SK-N-SH treated with all-trans-retinoic acid at 6 μM for 48 hours (cell line): Measurements from ENCODE around the gene ID3.

ENCODE experiments used
- ATAC-seq: fragments of 200-7000 bp; cut with Tn5 transposase; 3 replicates; pipeline ENCODE4 v1.9.1; 2020; ENCODE audit warnings: mild to moderate bottlenecking, moderate library complexity
- ARNTL ChIP-seq: fragments of 450-650 bp; formaldehyde crosslinking; IDR thresholded peaks from 2 replicates; pipeline ENCODE4 v1.5.0; 2020; ENCODE audit warnings: low read depth, mild to moderate bottlenecking, moderate library complexity, borderline replicate concordance
- BACH2 ChIP-seq: fragments of 250-450 bp; sonication (Bioruptor Pico); IDR thresholded peaks from 2 replicates; pipeline ENCODE4 v1.9.0; 2021; ENCODE audit warnings: mild to moderate bottlenecking, borderline replicate concordance
- CSDC2 ChIP-seq: fragments of 250-450 bp; sonication (Bioruptor Pico); IDR thresholded peaks from 2 replicates; pipeline ENCODE4 v1.5.0; 2020; ENCODE audit warnings: mild to moderate bottlenecking, moderate library complexity
- ESRRG ChIP-seq: fragments of 250-450 bp; sonication (Bioruptor Pico); IDR thresholded peaks from 2 replicates; pipeline ENCODE4 v1.6.1; 2021; ENCODE audit warnings: mild to moderate bottlenecking
- GLIS3 ChIP-seq: fragments of 250-450 bp; sonication (Bioruptor Pico); IDR thresholded peaks from 2 replicates; pipeline ENCODE4 v1.5.0; 2020; ENCODE audit warnings: mild to moderate bottlenecking, moderate library complexity
- ISL1 ChIP-seq: fragments of 250-450 bp; sonication (Bioruptor Pico); IDR thresholded peaks from 2 replicates; pipeline ENCODE4 v2.1.2; 2022; ENCODE audit warnings: mild to moderate bottlenecking, moderate library complexity
- OSR1 ChIP-seq: fragments of 250-450 bp; sonication (Bioruptor Pico); IDR thresholded peaks from 2 replicates; pipeline ENCODE4 v1.8.0; 2022; ENCODE audit warnings: moderate library complexity, mild to moderate bottlenecking, inconsistent platforms
- PPARA ChIP-seq: fragments of 250-450 bp; sonication (Bioruptor Pico); IDR thresholded peaks from 2 replicates; pipeline ENCODE4 v1.5.0; 2020; ENCODE audit warnings: mild to moderate bottlenecking, borderline replicate concordance
- RARB ChIP-seq: fragments of 250-450 bp; sonication (Bioruptor Pico); IDR thresholded peaks from 2 replicates; pipeline ENCODE4 v1.8.0; 2021; ENCODE audit warnings: mild to moderate bottlenecking, moderate library complexity
- SNAI2 ChIP-seq: fragments of 250-450 bp; sonication (Bioruptor Pico); IDR thresholded peaks from 2 replicates; pipeline ENCODE4 v1.5.0; 2020; ENCODE audit warnings: mild to moderate bottlenecking, moderate library complexity
- TCF4 ChIP-seq: fragments of 250-450 bp; sonication (Bioruptor Pico); IDR thresholded peaks from 2 replicates; pipeline ENCODE4 v1.8.0; 2021; ENCODE audit warnings: mild to moderate bottlenecking, moderate library complexity, borderline replicate concordance
- TOX ChIP-seq: fragments of 250-450 bp; sonication (Bioruptor Pico); IDR thresholded peaks from 2 replicates; pipeline ENCODE4 v1.8.0; 2021; ENCODE audit warnings: mild to moderate bottlenecking, moderate library complexity, borderline replicate concordance
- ZC3H10 ChIP-seq: fragments of 250-450 bp; sonication (Bioruptor Pico); IDR thresholded peaks from 2 replicates; pipeline ENCODE4 v1.5.1; 2021; ENCODE audit warnings: mild to moderate bottlenecking, moderate library complexity
- ZFP3 ChIP-seq: fragments of 250-450 bp; sonication (Bioruptor Pico); IDR thresholded peaks from 2 replicates; pipeline ENCODE4 v1.5.0; 2020; ENCODE audit warnings: mild to moderate bottlenecking, moderate library complexity
- ZFP30 ChIP-seq: fragments of 450-650 bp; formaldehyde crosslinking; IDR thresholded peaks from 2 replicates; pipeline ENCODE4 v1.5.0; 2022; ENCODE audit warnings: mild to moderate bottlenecking, moderate library complexity
- ZNF70 ChIP-seq: fragments of 450-650 bp; formaldehyde crosslinking; IDR thresholded peaks from 2 replicates; pipeline ENCODE4 v1.5.0; 2020; ENCODE audit warnings: mild to moderate bottlenecking, moderate library complexity
- ZNF8 ChIP-seq: fragments of 450-650 bp; formaldehyde crosslinking; IDR thresholded peaks from 2 replicates; pipeline ENCODE4 v1.5.0; 2020; ENCODE audit warnings: mild to moderate bottlenecking, moderate library complexity
- TF ChIP-seq, protein P1 (sequence below): fragments of 250-450 bp; sonication (Bioruptor Pico); IDR thresholded peaks from 2 replicates; pipeline ENCODE4 v1.8.0; 2020; ENCODE audit warnings: mild to moderate bottlenecking, moderate library complexity, borderline replicate concordance
- TF ChIP-seq, protein P2 (sequence below): fragments of 250-450 bp; sonication (Bioruptor Pico); IDR thresholded peaks from 2 replicates; pipeline ENCODE4 v1.5.1; 2021; ENCODE audit warnings: mild to moderate bottlenecking, moderate library complexity
- TF ChIP-seq, protein P3 (sequence below): fragments of 250-450 bp; sonication (Bioruptor Pico); IDR thresholded peaks from 2 replicates; pipeline ENCODE4 v1.5.1; 2020; ENCODE audit warnings: low read depth, mild to moderate bottlenecking, moderate library complexity
- TF ChIP-seq, protein P4 (sequence below): fragments of 250-450 bp; sonication (Bioruptor Pico); IDR thresholded peaks from 2 replicates; pipeline ENCODE4 v1.5.0; 2020; ENCODE audit warnings: mild to moderate bottlenecking, moderate library complexity
- TF ChIP-seq, protein P5 (sequence below): fragments of 250-450 bp; sonication (Bioruptor Pico); IDR thresholded peaks from 2 replicates; pipeline ENCODE4 v1.8.0; 2021; ENCODE audit warnings: low read depth, mild to moderate bottlenecking, moderate library complexity, borderline replicate concordance

ID3 gene

DNA sequence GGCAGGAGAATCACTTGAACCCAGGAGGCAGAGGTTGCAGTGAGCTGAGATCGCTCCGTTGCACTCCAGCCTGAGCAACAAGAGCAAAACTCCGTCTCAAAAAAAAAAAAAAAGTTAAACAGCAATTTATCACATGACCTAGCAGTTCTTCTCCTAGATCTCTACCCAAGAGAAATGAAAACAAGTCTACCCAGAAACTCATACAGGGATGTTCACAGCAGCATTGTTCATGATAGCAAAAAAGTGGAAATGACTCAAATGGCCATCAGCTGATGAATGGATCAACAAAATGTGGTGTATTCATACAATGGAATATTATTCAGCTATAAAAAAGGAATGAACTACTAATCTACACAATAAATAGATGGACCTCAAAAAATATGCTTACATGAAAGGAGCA lies 12.2 kb upstream of the ID3 start (continued):
- TF ChIP-seq, protein P1, sequence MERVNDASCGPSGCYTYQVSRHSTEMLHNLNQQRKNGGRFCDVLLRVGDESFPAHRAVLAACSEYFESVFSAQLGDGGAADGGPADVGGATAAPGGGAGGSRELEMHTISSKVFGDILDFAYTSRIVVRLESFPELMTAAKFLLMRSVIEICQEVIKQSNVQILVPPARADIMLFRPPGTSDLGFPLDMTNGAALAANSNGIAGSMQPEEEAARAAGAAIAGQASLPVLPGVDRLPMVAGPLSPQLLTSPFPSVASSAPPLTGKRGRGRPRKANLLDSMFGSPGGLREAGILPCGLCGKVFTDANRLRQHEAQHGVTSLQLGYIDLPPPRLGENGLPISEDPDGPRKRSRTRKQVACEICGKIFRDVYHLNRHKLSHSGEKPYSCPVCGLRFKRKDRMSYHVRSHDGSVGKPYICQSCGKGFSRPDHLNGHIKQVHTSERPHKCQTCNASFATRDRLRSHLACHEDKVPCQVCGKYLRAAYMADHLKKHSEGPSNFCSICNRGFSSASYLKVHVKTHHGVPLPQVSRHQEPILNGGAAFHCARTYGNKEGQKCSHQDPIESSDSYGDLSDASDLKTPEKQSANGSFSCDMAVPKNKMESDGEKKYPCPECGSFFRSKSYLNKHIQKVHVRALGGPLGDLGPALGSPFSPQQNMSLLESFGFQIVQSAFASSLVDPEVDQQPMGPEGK, result no peak
- TF ChIP-seq ARNTL (CRISPR knock-in tag), result no peak

DNA sequence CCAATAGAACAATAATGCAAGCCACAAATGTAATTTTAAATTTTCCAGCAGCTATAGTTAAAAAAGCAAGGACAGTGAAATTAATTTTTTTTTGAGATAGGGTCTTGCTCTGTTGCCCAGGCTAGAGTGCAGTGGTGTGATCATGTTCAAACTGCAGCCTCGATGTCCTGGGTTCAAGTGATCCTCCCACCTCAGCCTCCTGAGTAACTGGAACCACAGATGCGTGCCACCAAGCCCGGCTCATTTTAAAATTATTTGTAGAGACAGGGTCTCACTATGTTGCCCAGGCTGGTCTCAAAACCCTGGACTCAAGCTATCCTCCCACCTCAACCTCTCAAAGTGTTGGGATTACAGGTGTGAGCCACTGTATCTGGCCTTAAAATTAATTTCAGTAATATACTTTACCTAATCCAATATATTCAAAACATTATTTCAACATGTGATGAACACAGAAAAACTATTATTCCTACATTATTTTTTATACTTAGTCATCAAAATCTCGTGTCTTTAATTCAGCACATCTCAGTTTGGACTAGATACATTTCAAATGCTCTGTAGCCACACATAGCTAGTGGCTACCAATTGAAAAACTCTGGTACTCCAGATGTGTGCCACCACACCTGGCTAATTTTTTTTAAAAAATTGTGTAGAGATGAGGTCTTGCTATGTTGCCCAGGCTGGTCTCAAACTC lies 10.8 kb upstream of the ID3 start:
- TF ChIP-seq ZNF8 (CRISPR knock-in tag) (no peak), ZC3H10 (CRISPR knock-in tag) (no peak), TCF4 (CRISPR knock-in tag) (no peak), PPARA (CRISPR knock-in tag) (no peak), ESRRG (no peak), ISL1 (no peak), ZNF70 (CRISPR knock-in tag) (no peak), SNAI2 (CRISPR knock-in tag) (no peak), ARNTL (CRISPR knock-in tag) (no peak), GLIS3 (CRISPR knock-in tag) (no peak), TOX (CRISPR knock-in tag) (no peak), CSDC2 (CRISPR knock-in tag) (no peak), OSR1 (CRISPR knock-in tag) (no peak), BACH2 (no peak), ZFP3 (CRISPR knock-in tag) (no peak), RARB (CRISPR knock-in tag) (no peak)
- TF ChIP-seq, protein P2, sequence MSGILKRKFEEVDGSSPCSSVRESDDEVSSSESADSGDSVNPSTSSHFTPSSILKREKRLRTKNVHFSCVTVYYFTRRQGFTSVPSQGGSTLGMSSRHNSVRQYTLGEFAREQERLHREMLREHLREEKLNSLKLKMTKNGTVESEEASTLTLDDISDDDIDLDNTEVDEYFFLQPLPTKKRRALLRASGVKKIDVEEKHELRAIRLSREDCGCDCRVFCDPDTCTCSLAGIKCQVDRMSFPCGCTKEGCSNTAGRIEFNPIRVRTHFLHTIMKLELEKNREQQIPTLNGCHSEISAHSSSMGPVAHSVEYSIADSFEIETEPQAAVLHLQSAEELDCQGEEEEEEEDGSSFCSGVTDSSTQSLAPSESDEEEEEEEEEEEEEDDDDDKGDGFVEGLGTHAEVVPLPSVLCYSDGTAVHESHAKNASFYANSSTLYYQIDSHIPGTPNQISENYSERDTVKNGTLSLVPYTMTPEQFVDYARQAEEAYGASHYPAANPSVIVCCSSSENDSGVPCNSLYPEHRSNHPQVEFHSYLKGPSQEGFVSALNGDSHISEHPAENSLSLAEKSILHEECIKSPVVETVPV (CRISPR knock-in tag), result no peak
- TF ChIP-seq, protein P3, sequence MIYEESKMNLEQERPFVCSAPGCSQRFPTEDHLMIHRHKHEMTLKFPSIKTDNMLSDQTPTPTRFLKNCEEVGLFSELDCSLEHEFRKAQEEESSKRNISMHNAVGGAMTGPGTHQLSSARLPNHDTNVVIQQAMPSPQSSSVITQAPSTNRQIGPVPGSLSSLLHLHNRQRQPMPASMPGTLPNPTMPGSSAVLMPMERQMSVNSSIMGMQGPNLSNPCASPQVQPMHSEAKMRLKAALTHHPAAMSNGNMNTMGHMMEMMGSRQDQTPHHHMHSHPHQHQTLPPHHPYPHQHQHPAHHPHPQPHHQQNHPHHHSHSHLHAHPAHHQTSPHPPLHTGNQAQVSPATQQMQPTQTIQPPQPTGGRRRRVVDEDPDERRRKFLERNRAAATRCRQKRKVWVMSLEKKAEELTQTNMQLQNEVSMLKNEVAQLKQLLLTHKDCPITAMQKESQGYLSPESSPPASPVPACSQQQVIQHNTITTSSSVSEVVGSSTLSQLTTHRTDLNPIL (CRISPR knock-in tag), result no peak
- ATAC-seq, result no peak

DNA sequence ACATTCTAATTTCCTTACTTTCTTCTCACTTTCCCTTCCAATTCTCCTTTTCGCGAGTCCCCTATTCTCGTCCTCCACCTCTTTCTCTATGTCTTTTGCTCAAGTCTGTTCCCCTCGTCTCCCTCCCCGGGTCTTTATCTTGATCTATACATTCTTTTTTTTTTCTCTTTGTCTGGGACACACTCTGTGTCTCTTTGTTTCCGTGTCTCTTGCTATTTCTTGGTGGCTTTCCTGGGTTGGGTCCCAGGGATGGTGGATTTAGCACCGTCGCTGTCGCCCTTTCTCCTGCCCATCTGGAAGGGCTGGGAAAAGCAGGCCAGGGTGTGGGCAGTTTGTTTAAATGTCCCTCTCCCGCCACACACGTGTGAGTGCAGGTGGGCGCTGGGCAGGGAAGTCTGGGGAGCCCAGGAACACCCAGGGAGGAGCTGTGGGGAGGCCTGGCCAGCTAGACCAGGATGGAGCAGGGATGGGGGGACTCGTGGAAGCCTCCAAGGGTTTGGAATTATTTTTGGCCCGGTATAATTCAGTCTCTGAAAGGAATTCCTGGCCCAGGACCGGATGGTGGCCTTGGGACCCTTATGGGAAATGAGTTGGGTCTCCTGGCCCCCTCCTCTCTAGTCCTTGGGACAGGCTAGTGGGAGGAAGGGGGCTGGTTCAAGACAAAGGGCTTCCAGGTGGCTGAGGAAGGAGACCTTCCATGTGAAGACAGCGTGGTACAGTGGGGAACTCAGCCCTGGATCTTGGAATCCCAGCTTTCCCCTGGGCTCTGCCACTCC lies 9.5 kb upstream of the ID3 start:
- TF ChIP-seq CSDC2 (CRISPR knock-in tag) (no peak), OSR1 (CRISPR knock-in tag) (no peak), ZFP30 (CRISPR knock-in tag) (no peak), TOX (CRISPR knock-in tag) (no peak), ZFP3 (CRISPR knock-in tag) (no peak)
- peak; percentile 42 for ATAC-seq

DNA sequence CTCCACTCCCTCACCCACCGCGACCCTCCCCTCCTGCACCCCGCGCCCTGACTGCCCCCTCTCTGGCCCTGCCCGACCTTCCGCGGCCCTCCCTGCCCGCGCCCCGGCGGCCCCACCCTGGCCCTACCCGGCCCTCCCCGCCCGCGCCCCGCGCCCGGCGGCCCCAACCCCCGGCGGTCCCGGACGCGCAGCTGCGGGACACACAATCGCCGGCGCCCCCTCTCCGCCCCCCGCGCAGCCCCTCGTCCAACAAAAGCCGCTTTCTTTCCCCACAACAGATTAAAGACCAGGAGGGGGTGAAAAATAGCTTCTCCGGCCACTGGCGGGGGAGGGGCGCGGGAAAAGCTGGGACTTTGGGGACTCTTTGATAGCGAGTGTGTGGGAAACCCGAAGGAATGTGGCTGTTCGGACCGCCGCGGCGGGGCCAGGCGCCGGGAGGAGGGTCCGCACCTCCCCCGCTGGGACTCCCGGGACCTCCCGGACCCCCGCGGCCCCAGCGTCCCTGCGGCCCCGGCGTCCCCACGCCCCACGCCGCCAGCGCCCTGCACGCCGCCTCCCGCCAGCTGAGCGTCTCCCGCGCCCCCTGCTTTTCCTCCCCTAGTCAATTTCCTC lies 8.8 kb upstream of the ID3 start:
- peak; percentile 40 for ATAC-seq
- no peak for TF ChIP-seq GLIS3 (CRISPR knock-in tag)
- no peak for TF ChIP-seq OSR1 (CRISPR knock-in tag)
- TF ChIP-seq, protein P4, sequence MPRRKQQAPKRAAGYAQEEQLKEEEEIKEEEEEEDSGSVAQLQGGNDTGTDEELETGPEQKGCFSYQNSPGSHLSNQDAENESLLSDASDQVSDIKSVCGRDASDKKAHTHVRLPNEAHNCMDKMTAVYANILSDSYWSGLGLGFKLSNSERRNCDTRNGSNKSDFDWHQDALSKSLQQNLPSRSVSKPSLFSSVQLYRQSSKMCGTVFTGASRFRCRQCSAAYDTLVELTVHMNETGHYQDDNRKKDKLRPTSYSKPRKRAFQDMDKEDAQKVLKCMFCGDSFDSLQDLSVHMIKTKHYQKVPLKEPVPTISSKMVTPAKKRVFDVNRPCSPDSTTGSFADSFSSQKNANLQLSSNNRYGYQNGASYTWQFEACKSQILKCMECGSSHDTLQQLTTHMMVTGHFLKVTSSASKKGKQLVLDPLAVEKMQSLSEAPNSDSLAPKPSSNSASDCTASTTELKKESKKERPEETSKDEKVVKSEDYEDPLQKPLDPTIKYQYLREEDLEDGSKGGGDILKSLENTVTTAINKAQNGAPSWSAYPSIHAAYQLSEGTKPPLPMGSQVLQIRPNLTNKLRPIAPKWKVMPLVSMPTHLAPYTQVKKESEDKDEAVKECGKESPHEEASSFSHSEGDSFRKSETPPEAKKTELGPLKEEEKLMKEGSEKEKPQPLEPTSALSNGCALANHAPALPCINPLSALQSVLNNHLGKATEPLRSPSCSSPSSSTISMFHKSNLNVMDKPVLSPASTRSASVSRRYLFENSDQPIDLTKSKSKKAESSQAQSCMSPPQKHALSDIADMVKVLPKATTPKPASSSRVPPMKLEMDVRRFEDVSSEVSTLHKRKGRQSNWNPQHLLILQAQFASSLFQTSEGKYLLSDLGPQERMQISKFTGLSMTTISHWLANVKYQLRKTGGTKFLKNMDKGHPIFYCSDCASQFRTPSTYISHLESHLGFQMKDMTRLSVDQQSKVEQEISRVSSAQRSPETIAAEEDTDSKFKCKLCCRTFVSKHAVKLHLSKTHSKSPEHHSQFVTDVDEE (CRISPR knock-in tag), result no peak
- TF ChIP-seq, protein P5, sequence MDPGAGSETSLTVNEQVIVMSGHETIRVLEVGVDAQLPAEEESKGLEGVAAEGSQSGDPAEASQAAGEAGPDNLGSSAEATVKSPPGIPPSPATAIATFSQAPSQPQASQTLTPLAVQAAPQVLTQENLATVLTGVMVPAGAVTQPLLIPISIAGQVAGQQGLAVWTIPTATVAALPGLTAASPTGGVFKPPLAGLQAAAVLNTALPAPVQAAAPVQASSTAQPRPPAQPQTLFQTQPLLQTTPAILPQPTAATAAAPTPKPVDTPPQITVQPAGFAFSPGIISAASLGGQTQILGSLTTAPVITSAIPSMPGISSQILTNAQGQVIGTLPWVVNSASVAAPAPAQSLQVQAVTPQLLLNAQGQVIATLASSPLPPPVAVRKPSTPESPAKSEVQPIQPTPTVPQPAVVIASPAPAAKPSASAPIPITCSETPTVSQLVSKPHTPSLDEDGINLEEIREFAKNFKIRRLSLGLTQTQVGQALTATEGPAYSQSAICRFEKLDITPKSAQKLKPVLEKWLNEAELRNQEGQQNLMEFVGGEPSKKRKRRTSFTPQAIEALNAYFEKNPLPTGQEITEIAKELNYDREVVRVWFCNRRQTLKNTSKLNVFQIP (CRISPR knock-in tag), result no peak
- TF ChIP-seq ZFP30 (CRISPR knock-in tag), result no peak
- no peak for TF ChIP-seq ZFP3 (CRISPR knock-in tag)
- no peak for TF ChIP-seq SNAI2 (CRISPR knock-in tag)
- no peak for TF ChIP-seq ZNF70 (CRISPR knock-in tag)
